Endothelial cell of umbilical vein (primary cell): ENCODE measurements around the gene DGLUCY. TPM values are rescaled to one million over a fixed set of nuclear protein-coding genes. Genes with fewer than 3 reads are reported as not detected.

Source experiments
- BruUV-seq: library from RNA; stranded (reverse); fragments of 400-500 nt; replicated peaks from 2 replicates; lab custom pipeline; 2021; lab: Mats Ljungman, UMichigan
- CTCF ChIA-PET: fragments of 300-600, 350-600 bp; sonication (Branson Sonifier 250); formaldehyde crosslinking; loops from one replicate; lab custom pipeline; 2021; ENCODE audit warnings: antibody characterized with exemption, inconsistent platforms; lab: Charles Lee
- POLR2A ChIA-PET: fragments of 300-600, 350-600 bp; sonication (Branson Sonifier 250); formaldehyde crosslinking; loops from one replicate; lab custom pipeline; 2021; ENCODE audit warnings: antibody characterized with exemption, inconsistent platforms; lab: Charles Lee
- DNase-seq: peaks from one replicate; pipeline ENCODE4 v3.0.0-alpha.2; 2011; ENCODE audit warnings: low read depth, low spot score
- FAIRE-seq: peaks from 2 replicates; lab custom pipeline; 2011; peaks lifted over from hg19 to GRCh38; lab: Jason Lieb, UNC
- H2AFZ ChIP-seq: 2 replicates; pipeline ENCODE4 v1.6.0; 2012; ENCODE audit warnings: low read depth, low read length, control low read depth, inconsistent platforms
- H3K27ac ChIP-seq: 2 replicates; pipeline ENCODE4 v1.5.1; 2011; ENCODE audit warnings: low read depth, mild to moderate bottlenecking, control low read depth, low read length, moderate library complexity; ENCODE audit not compliant: insufficient read depth
- H3K27me3 ChIP-seq, 2 experiments: 2 replicates each; pipeline versions ENCODE4 v1.6.0 to v1.6.1; 2011; ENCODE audit warnings: low read length in 2 of 2, mixed read lengths in 1 of 2; ENCODE audit not compliant: control insufficient read depth in 2 of 2, insufficient read depth in 2 of 2
- H3K36me3 ChIP-seq, 2 experiments: 2 replicates in 1 of 2; 3 replicates in 1 of 2; pipeline ENCODE4 v1.5.1; 2011; ENCODE audit warnings: low read length in 2 of 2, mild to moderate bottlenecking in 1 of 2, moderate library complexity in 1 of 2; ENCODE audit not compliant: control insufficient read depth in 2 of 2, insufficient read depth in 2 of 2; ENCODE audit errors: extremely low read depth in 1 of 2
- H3K4me1 ChIP-seq: 3 replicates; pipeline ENCODE4 v1.5.1; 2011; ENCODE audit warnings: mild to moderate bottlenecking, low read length; ENCODE audit not compliant: control insufficient read depth, insufficient read depth; ENCODE audit errors: extremely low read depth
- H3K4me2 ChIP-seq: 2 replicates; pipeline ENCODE4 v1.6.1; 2011; ENCODE audit warnings: low read length, control low read depth, mixed read lengths; ENCODE audit not compliant: insufficient read depth
- H3K4me3 ChIP-seq, 3 experiments: fragments of 200-600 bp in 1 of 3; sonication (generic), shearing (Covaris generic) in 1 of 3; replicated peaks in 1 of 3; 2 replicates each; pipeline ENCODE4 v1.5.1; 2011 to 2016; ENCODE audit warnings: control low read depth in 3 of 3, low read length in 3 of 3, mild to moderate bottlenecking in 2 of 3, inconsistent platforms in 1 of 3, low read depth in 1 of 3, moderate library complexity in 1 of 3; ENCODE audit not compliant: insufficient read depth in 1 of 3
- H3K79me2 ChIP-seq: 2 replicates; pipeline ENCODE4 v1.6.0; 2012; ENCODE audit warnings: low read length, inconsistent platforms; ENCODE audit not compliant: control insufficient read depth, insufficient read depth
- H3K9ac ChIP-seq: replicated peaks from 2 replicates; pipeline ENCODE3; 2011; ENCODE audit warnings: low read length, control low read depth; ENCODE audit not compliant: insufficient read depth; ENCODE audit errors: extremely low read depth
- H3K9me1 ChIP-seq: replicated peaks from 3 replicates; pipeline ENCODE4 v1.6.0; 2011; ENCODE audit warnings: mild to moderate bottlenecking, low read length; ENCODE audit not compliant: control insufficient read depth, insufficient read depth; ENCODE audit errors: extremely low read depth
- H3K9me3 ChIP-seq: replicated peaks from 2 replicates; pipeline ENCODE4 v1.5.1; 2012; ENCODE audit warnings: low read length, inconsistent platforms; ENCODE audit not compliant: control insufficient read depth, insufficient read depth
- H4K20me1 ChIP-seq: replicated peaks from 2 replicates; pipeline ENCODE3; 2011; ENCODE audit warnings: mild to moderate bottlenecking, low read length; ENCODE audit not compliant: control insufficient read depth, insufficient read depth; ENCODE audit errors: extremely low read depth
- CTCF ChIP-seq, 2 donors: IDR thresholded peaks; 1 replicate in 1 of 2; 2 replicates in 1 of 2; pipeline ENCODE4 v1.5.1; 2011; ENCODE audit warnings: low read length in 2 of 2, mild to moderate bottlenecking in 2 of 2, moderate library complexity in 2 of 2, control low read depth in 1 of 2, inconsistent platforms in 1 of 2, low read depth in 1 of 2; ENCODE audit not compliant: insufficient read depth in 1 of 2; ENCODE audit errors: extremely low read depth in 1 of 2
- EZH2 ChIP-seq: IDR thresholded peaks from 2 replicates; pipeline ENCODE4 v1.6.1; 2012; ENCODE audit warnings: borderline replicate concordance, low read depth, mild to moderate bottlenecking, moderate library complexity, low read length, inconsistent platforms; ENCODE audit not compliant: severe bottlenecking
- FOS ChIP-seq: IDR thresholded peaks from 2 replicates; pipeline ENCODE4 v1.6.1; 2011; ENCODE audit warnings: mild to moderate bottlenecking, low read length, moderate library complexity, borderline replicate concordance; ENCODE audit not compliant: insufficient read depth
- GATA2 ChIP-seq: IDR thresholded peaks from 2 replicates; pipeline ENCODE4 v1.7.0; 2011; ENCODE audit warnings: low read depth, mild to moderate bottlenecking, moderate library complexity, mixed read lengths, low read length; ENCODE audit not compliant: insufficient read length, insufficient read depth
- JUN ChIP-seq: IDR thresholded peaks from 2 replicates; pipeline ENCODE4 v1.6.1; 2011; ENCODE audit warnings: borderline replicate concordance, low read depth; ENCODE audit not compliant: insufficient read length, insufficient read depth
- MAX ChIP-seq: IDR thresholded peaks from 2 replicates; pipeline ENCODE4 v1.6.1; 2011; ENCODE audit not compliant: insufficient read depth, insufficient read length
- MYC ChIP-seq: IDR thresholded peaks from one replicate; pipeline ENCODE4 v1.6.1; 2011; ENCODE audit warnings: mild to moderate bottlenecking, low read depth, low read length
- POLR2A ChIP-seq: IDR thresholded peaks from 2 replicates; pipeline ENCODE4 v1.6.1; 2012; ENCODE audit warnings: low read depth, mild to moderate bottlenecking, control low read depth, low read length
- POLR2AphosphoS5 ChIP-seq: IDR thresholded peaks from 2 replicates; pipeline ENCODE4 v1.6.1; 2012; ENCODE audit warnings: low read depth, mild to moderate bottlenecking, control low read depth, low read length, moderate library complexity; ENCODE audit not compliant: insufficient read depth
- dilution Hi-C: fragments of 300-500 bp; cut with MboI; formaldehyde crosslinking; loops from one replicate; pipeline ENCODE4 v1.15.0; 2019; ENCODE audit warnings: low sequenced_read_pairs; ENCODE audit not compliant: extremely low pct_ligation_motif_present
- intact Hi-C: fragments of 100-400 bp; cut with micrococcal nuclease; formaldehyde crosslinking; loops from one replicate; pipeline ENCODE4 v1.10.0; 2022
- polyA plus RNA-seq, 4 experiments: library from polyadenylated mRNA; depleted of rRNA in 3 of 4; stranded (reverse) in 3 of 4; unstranded in 1 of 4; fragments of >200 nt; gene quantifications; 2 replicates each; pipeline versions ENCODE4 v1.2.1 to v1.2.3, GENCODE V29; 2011 to 2012; ENCODE audit warnings: missing spikeins in 1 of 4
- total RNA-seq: library from RNA; stranded (reverse); gene quantifications from 2 replicates; pipeline ENCODE4 v1.2.3, GENCODE V29; 2021

Gene DGLUCY
- total and polyA plus RNA-seq, 2 donors (not counting 3 experiments of a cell fraction or from before 2014, with no cell fraction given) = 40.9 to 65.6 TPM

- no peak for DNase-seq
- Histone ChIP-seq H3K4me3 (no peak overlapping the region), H3K9me3 (no peaks in the 10 kb centered on the region), H3K27me3 (no peaks in the 10 kb centered on the region), H3K36me3 (peaks cover 2 to 8% of the 10 kb centered on the region in 2 experiments), H4K20me1 (no peaks in the 10 kb centered on the region), H2AFZ (no peak overlapping the region), H3K79me2 (peaks cover 6% of the 10 kb centered on the region), H3K4me1 (no peaks in the 10 kb centered on the region), H3K9ac (no peak overlapping the region), H3K4me2 (no peak overlapping the region), H3K27ac (no peak overlapping the region), H3K9me1 (no peaks in the 10 kb centered on the region)
- no peak for FAIRE-seq
- dilution Hi-C loops = no loop called here
- no peak for TF ChIP-seq MAX
- no peak for TF ChIP-seq CTCF (IDR thresholded peaks at IDR 0.05; ENCODE audit: extremely low read depth in 1 of 2, insufficient read depth in 1 of 2, low read depth in 1 of 2, low read length in 2 of 2)
- no peak for TF ChIP-seq JUN
- no peak for TF ChIP-seq POLR2AphosphoS5
- no peak for TF ChIP-seq MYC
- no peak for TF ChIP-seq POLR2A
- TF ChIP-seq EZH2 = no peak
- TF ChIP-seq FOS = no peak
- TF ChIP-seq GATA2 = no peak
- intact Hi-C loops = no loop called here
- no TSS peak for BruUV-seq
- CTCF ChIA-PET = no interaction called here
- POLR2A ChIA-PET = no interaction called here
Measured at GRCh38 chr14:91125271-91125660, 11.4 kb downstream of the DGLUCY start.
